ENCODE data around the gene CCL19. TPM values are rescaled to one million over a fixed set of nuclear protein-coding genes. Genes with fewer than 3 reads are reported as not detected.

CCL19 gene
- total RNA-seq, 4 donors from 2014 or later = 0.85 to 5.8 (median 4.8) TPM; not detected in 1

DNA sequence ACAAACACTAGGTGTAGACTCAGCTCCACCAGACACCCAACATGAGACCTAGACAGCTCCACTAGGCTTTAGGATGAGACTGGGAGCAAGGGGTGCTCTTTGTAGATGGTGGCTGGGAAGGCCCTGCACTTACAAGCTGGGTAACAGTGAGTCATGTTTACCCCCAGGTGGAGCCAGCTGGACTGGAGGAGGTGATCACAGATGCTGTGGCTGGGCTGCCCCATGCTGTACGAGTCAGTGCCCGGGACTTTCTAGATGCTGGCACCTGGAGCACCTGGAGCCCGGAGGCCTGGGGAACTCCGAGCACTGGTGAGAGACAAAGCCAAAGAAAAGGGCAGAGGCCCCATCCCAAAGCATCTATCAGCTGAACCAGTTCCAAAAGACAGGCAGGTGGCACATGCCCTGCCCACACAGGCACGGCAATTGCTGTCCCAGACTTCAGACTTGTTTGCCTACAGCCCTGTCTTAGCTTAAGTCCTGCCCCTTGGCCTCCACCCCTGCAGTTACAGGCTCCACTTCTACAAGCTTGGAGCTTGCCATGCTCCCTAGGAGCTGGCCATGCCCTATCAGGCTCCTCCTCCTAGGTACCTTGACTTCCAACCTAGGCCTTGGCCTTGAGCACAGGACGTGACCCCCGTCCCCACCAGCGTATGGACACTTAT, 31.4 kb downstream of the CCL19 start:
- TF ChIP-seq, protein P1, sequence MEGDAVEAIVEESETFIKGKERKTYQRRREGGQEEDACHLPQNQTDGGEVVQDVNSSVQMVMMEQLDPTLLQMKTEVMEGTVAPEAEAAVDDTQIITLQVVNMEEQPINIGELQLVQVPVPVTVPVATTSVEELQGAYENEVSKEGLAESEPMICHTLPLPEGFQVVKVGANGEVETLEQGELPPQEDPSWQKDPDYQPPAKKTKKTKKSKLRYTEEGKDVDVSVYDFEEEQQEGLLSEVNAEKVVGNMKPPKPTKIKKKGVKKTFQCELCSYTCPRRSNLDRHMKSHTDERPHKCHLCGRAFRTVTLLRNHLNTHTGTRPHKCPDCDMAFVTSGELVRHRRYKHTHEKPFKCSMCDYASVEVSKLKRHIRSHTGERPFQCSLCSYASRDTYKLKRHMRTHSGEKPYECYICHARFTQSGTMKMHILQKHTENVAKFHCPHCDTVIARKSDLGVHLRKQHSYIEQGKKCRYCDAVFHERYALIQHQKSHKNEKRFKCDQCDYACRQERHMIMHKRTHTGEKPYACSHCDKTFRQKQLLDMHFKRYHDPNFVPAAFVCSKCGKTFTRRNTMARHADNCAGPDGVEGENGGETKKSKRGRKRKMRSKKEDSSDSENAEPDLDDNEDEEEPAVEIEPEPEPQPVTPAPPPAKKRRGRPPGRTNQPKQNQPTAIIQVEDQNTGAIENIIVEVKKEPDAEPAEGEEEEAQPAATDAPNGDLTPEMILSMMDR (IDR thresholded peaks at IDR 0.05; ENCODE audit: low read depth) = no peak

DNA sequence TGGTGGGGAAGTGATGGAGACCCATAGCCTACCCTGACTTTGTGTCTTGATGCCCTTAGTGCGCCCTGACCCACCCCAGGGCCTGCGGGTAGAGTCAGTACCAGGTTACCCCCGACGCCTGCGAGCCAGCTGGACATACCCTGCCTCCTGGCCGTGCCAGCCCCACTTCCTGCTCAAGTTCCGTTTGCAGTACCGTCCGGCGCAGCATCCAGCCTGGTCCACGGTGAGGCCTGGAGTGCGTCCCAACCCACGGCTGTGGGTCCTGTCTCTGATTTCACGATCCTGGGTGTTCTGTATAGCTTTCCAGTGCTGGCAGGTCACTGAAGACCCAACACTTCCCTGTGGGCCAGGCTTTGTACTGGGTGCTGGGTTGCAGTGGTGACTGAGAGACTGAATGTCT, 32.6 kb downstream of the CCL19 start:
- TF ChIP-seq, protein P1 (IDR thresholded peaks at IDR 0.05; ENCODE audit: low read depth) = no peak

DNA sequence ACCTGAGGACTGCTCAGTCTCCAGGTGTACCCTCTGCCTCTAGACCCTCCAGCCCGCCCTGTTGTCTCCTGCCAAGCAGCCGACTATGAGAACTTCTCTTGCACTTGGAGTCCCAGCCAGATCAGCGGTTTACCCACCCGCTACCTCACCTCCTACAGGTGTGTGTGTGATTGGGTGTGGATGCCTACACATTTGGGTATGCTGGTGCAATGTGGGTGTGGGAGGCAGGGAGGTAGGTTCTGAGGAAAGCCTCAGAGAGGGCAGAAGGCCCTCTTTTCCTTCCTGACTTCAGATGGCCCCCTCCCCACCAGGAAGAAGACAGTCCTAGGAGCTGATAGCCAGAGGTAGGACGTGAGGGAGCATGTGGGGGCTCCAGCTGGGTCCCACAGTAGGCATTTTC, 34.1 kb downstream of the CCL19 start:
- TF ChIP-seq, protein P1 (IDR thresholded peaks at IDR 0.05; ENCODE audit: low read depth) = no peak

DNA sequence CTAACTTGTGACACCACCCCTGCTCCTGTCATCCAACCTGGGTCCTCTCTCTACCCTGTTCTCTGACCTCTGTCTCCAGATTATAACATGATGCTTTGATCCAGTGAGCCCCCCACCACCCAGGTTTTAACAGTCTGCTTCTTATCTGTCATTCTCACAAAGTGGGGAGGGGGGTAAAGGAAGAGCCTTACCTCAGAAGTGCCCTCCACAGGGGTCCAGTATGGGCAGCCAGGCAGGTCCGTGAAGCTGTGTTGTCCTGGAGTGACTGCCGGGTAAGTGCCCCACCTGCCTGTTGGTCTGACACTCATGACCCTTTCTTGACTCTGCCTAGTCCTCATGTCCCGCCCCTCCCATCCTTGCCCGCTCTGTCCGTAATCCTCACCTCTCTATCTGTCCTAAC, 35.7 kb downstream of the CCL19 start:
- TF ChIP-seq, protein P1 (IDR thresholded peaks at IDR 0.05; ENCODE audit: low read depth) = no peak

DNA sequence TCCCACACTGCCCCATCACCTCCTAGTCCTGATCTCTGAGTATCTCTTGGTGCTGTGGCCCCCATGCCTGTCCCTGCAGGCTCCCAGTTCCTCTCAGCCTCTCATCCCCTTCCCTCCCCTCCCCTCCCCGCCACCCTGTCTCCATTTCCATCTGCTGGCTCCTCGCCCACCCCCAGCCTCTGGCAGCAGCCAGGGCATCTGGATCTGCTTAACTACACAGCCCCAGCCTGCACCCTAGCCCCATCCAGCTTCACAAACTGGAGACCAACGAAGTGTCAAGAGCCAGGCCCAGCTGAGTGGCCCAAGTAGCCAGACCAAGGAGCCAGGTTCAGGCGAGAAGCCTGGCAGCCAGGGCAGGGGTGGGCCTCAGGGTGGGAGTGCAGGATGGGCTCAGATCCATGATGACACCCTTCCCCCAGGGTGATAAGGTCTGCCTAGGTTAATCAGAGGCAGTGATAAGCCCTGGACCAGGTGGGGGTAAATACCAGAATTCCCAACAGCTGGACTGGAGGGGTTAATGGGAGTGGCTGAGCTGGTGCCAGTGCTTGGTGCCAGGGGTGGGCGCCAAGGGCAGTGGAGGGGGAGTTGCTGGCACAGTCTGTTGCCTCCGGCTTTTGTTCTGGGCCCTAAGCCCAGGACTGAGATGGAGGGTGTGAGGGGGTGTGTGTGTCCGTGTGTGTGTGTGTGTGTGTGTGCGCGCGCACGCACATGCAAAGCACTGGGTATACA, 36.6 kb downstream of the CCL19 start:
- TF ChIP-seq, protein P1 (IDR thresholded peaks at IDR 0.05; ENCODE audit: low read depth) = no peak

DNA sequence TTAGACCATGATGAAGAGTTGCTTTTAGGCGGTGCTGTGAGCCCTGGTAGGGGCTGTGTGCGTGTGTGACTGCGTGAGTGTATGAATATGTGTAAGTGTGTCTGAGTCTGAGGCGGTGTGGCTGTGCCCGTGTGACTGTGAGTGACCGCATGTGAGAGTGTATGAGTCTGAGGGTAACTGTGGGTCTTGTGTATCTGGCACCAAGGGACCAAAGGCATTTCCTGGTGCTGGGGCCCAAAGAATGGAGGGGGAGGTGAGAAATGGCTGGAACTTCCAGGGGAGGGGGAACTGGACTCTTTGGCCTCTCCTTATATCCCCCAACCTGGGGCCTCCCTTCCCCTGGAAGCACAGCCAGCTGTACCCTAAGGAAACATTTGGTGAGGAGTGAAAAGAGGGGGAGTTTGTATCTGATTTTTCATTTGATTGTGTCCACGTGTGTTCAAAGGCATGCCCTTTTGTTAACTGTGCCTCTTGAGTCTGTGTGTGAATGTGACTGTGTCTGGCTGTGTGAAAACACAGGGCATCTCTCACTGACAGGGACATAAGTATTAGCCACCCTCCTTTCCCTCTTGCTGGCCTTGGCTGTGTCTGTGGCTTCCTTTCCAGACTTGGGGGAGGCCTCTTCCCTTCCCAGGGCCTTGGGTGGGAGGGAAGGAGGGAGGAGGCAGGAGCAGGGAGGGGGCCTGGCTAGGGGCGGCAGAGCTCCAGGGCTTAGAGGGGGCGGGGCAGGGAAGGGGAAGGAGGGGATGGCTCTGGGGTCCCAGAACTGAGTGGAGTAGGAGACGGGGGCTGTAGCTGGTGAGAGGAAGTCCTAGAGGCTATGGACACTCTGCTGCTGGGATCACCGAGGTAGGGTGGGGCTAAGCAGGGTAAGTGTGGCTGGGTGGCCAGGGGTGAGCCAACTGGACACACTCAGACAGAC, 37.7 kb downstream of the CCL19 start:
- TF ChIP-seq, protein P1 (IDR thresholded peaks at IDR 0.05; ENCODE audit: low read depth) = no peak

DNA sequence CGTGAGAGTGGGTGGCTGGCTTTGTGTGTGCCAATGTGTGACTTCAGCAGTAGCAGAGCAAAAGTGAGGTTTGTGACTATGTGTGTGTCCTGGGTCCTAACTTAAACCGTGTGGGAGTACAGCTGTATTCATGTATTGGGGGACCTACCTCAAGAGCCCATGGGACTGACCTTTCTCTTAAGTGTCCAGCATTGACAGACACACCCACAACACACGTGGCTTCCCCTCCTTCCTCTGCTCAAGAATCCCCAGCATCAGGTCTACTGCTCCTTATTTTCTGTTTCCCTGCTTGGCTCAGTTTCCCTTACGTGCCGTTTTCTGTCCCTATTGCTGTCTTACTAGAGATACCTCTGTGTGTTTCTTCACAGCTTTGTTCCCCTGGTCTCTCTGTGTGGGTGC, 38.5 kb downstream of the CCL19 start:
- TF ChIP-seq, protein P1 (IDR thresholded peaks at IDR 0.05; ENCODE audit: low read depth) = no peak

All from subcutaneous adipose tissue (tissue), 4 donors.